ENCODE results near the gene QKI.

GRCh38 chr6:163565140-163565539 lies 150.6 kb downstream of the QKI start:
- no peak for TF ChIP-seq CTCF (IDR thresholded peaks at IDR 0.05; ENCODE audit: low read length)
- no peak for TF ChIP-seq EZH2phosphoT487 (IDR thresholded peaks at IDR 0.05; ENCODE audit: low read length)
- TF ChIP-seq EZH2 (optimal IDR thresholded peaks at IDR 0.05; ENCODE audit: low read depth, low read length) = no peak

Measured in MM.1S (cell line).